ENCODE results near the gene NPR3.

- TF ChIP-seq POLR2AphosphoS5 (IDR thresholded peaks at IDR 0.05) (no peak), CTCF (IDR thresholded peaks at IDR 0.05) (no peak), POLR2A (IDR thresholded peaks at IDR 0.05) (no peak), EP300 (IDR thresholded peaks at IDR 0.05) (no peak)
These were observed 49.0 kb downstream of the NPR3 start for GRCh38 chr5:32760091-32760509.
